DOHH2 (cell line): ENCODE measurements around the gene TRAF3.

Source experiments
- H3F3A ChIP-seq: fragments of 200-600 bp; sonication (generic), shearing (Covaris generic); 2 replicates; pipeline ENCODE4 v1.6.0; 2016; ENCODE audit warnings: antibody characterized with exemption, mild to moderate bottlenecking; ENCODE audit not compliant: control insufficient read depth, insufficient read depth
- H3K27ac ChIP-seq: fragments of 200-600 bp; sonication (generic); 2 replicates; pipeline ENCODE4 v1.5.1; 2014; ENCODE audit warnings: low read depth, mild to moderate bottlenecking, low read length, moderate library complexity
- H3K27me3 ChIP-seq: fragments of 200-600 bp; sonication (generic); 2 replicates; pipeline ENCODE4 v1.6.1; 2014; ENCODE audit warnings: mild to moderate bottlenecking, low read length, mixed read lengths; ENCODE audit not compliant: control insufficient read depth
- H3K36me3 ChIP-seq: fragments of 200-600 bp; sonication (generic); 2 replicates; pipeline ENCODE4 v1.6.1; 2014; ENCODE audit warnings: mild to moderate bottlenecking, low read length, moderate library complexity, mixed read lengths; ENCODE audit not compliant: control insufficient read depth
- H3K4me1 ChIP-seq: fragments of 200-600 bp; sonication (generic); 2 replicates; pipeline ENCODE4 v1.6.1; 2014; ENCODE audit warnings: mild to moderate bottlenecking, low read length, mixed read lengths; ENCODE audit not compliant: control insufficient read depth
- H3K4me2 ChIP-seq: fragments of 200-600 bp; sonication (generic); 2 replicates; pipeline ENCODE4 v1.6.0; 2014; ENCODE audit warnings: mild to moderate bottlenecking, low read length, moderate library complexity
- H3K4me3 ChIP-seq: fragments of 200-600 bp; sonication (generic); 2 replicates; pipeline ENCODE4 v1.5.1; 2014; ENCODE audit warnings: mild to moderate bottlenecking, low read length, mixed read lengths
- H3K79me2 ChIP-seq: fragments of 200-600 bp; sonication (generic); 2 replicates; pipeline ENCODE4 v1.6.1; 2014; ENCODE audit warnings: mild to moderate bottlenecking, low read length, mixed read lengths; ENCODE audit not compliant: control insufficient read depth
- H3K9me2 ChIP-seq: fragments of 200-600 bp; sonication (generic); replicated peaks from 2 replicates; pipeline ENCODE4 v1.6.1; 2014; ENCODE audit warnings: mild to moderate bottlenecking, low read length, mixed read lengths; ENCODE audit not compliant: control insufficient read depth
- H3K9me3 ChIP-seq: fragments of 200-600 bp; sonication (generic); 2 replicates; pipeline ENCODE4 v1.6.1; 2014; ENCODE audit warnings: antibody characterized with exemption, low read length, mixed read lengths; ENCODE audit not compliant: control insufficient read depth, insufficient read depth
- H4K20me1 ChIP-seq: fragments of 200-600 bp; sonication (generic); 2 replicates; pipeline ENCODE4 v1.6.0; 2014; ENCODE audit warnings: low read depth, mild to moderate bottlenecking, antibody characterized with exemption, low read length, moderate library complexity; ENCODE audit not compliant: control insufficient read depth, insufficient read depth
- EZH2phosphoT487 ChIP-seq: fragments of 200-600 bp; sonication (generic); IDR thresholded peaks from 2 replicates; pipeline ENCODE4 v1.6.1; 2017; ENCODE audit warnings: borderline replicate concordance, mild to moderate bottlenecking, antibody characterized with exemption, low read length, moderate library complexity, mixed read lengths
- TF ChIP-seq, protein P1 (sequence below): fragments of 200-600 bp; sonication (generic); IDR thresholded peaks from one replicate; pipeline ENCODE4 v1.5.1; 2014; ENCODE audit warnings: antibody characterized with exemption, mild to moderate bottlenecking, low read depth, low read length; ENCODE audit not compliant: poor library complexity, severe bottlenecking

TRAF3 gene

GRCh38 chr14:102817318-102817717 lies 40.1 kb downstream of the TRAF3 start:
- Histone ChIP-seq H3K27me3 (no peaks in the 10 kb centered on the region), H3K36me3 (peaks cover 4% of the 10 kb centered on the region; the same call in 1 of the 2 replicates), H3K9me3 (no peaks in the 10 kb centered on the region), H3K4me1 (peaks cover 36% of the 10 kb centered on the region), H3K27ac (no peak overlapping the region), H3K9me2 (no peaks in the 10 kb centered on the region), H3K4me2 (no peak overlapping the region), H3F3A (0 out of 2 replicates have a peak, but pooled peaks cover 3% of the 10 kb centered on the region), H3K4me3 (no peak overlapping the region), H4K20me1 (peaks cover 18% of the 10 kb centered on the region), H3K79me2 (peaks cover 81% of the 10 kb centered on the region)
- TF ChIP-seq, protein P1, sequence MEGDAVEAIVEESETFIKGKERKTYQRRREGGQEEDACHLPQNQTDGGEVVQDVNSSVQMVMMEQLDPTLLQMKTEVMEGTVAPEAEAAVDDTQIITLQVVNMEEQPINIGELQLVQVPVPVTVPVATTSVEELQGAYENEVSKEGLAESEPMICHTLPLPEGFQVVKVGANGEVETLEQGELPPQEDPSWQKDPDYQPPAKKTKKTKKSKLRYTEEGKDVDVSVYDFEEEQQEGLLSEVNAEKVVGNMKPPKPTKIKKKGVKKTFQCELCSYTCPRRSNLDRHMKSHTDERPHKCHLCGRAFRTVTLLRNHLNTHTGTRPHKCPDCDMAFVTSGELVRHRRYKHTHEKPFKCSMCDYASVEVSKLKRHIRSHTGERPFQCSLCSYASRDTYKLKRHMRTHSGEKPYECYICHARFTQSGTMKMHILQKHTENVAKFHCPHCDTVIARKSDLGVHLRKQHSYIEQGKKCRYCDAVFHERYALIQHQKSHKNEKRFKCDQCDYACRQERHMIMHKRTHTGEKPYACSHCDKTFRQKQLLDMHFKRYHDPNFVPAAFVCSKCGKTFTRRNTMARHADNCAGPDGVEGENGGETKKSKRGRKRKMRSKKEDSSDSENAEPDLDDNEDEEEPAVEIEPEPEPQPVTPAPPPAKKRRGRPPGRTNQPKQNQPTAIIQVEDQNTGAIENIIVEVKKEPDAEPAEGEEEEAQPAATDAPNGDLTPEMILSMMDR, result no peak
- TF ChIP-seq EZH2phosphoT487, result no peak

- peaks cover 36% of the 10 kb centered on the region for H3K4me1 ChIP-seq
- no peak for TF ChIP-seq EZH2phosphoT487
- TF ChIP-seq, protein P1, result no peak
- peaks cover 87% of the 10 kb centered on the region for H3K79me2 ChIP-seq
- H3K36me3 ChIP-seq, result peaks cover 4% of the 10 kb centered on the region; the same call in 1 of the 2 replicates
- no peaks in the 10 kb centered on the region for H3K9me3 ChIP-seq
- no peaks in the 10 kb centered on the region for H3K27me3 ChIP-seq
- H4K20me1 ChIP-seq, result peaks cover 18% of the 10 kb centered on the region
- no peaks in the 10 kb centered on the region for H3K9me2 ChIP-seq
- H3K27ac ChIP-seq, result no peak overlapping the region
- 0 out of 2 replicates have a peak, but pooled peaks cover 3% of the 10 kb centered on the region for H3F3A ChIP-seq
- H3K4me2 ChIP-seq, result no peak overlapping the region
- H3K4me3 ChIP-seq, result no peak overlapping the region
These were observed 41.0 kb downstream of the TRAF3 start for GRCh38 chr14:102817942-102818940.

DNA sequence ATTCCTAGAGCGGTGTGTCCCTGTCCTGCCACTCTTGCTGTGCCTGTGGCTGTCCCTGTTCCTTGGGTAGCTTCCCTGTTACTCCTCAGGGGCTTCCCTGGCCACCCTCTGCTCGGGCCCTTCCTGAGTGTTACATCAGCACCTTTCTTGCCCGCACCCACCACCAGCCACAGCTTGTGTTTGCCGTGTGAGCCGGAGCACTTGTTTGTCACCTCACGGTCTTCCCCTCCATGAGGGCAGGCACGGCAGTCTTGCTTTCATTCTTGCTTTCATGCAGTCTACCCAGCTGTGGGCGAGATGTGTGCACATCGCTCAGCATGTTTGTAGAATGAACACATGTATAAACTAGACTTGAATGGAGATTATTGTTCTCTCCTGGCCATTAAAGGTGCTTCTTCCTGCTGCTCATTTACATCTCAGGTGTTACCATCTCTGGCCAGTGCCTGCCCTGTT lies 42.0 kb downstream of the TRAF3 start:
- peaks cover 88% of the 10 kb centered on the region for H3K79me2 ChIP-seq
- TF ChIP-seq, protein P1, result no peak
- TF ChIP-seq EZH2phosphoT487, result no peak

More for the DNA sequence above, 42.0 kb downstream of the TRAF3 start:
- Histone ChIP-seq H3K9me3 (no peaks in the 10 kb centered on the region), H3K4me2 (peak overlapping the region; percentile 23), H3K36me3 (peaks cover 4% of the 10 kb centered on the region; the same call in 1 of the 2 replicates), H3K4me1 (peaks cover 36% of the 10 kb centered on the region), H3K4me3 (0 out of 2 replicates have a peak overlapping the region, but pooled peaks have one; percentile 0), H3K27ac (no peak overlapping the region), H3K9me2 (no peaks in the 10 kb centered on the region), H3K27me3 (no peaks in the 10 kb centered on the region), H3F3A (0 out of 2 replicates have a peak, but pooled peaks cover 3% of the 10 kb centered on the region), H4K20me1 (peaks cover 18% of the 10 kb centered on the region)
